ENCODE measurements around the gene MCF2L. TPM values are rescaled to one million over a fixed set of nuclear protein-coding genes. Genes with fewer than 3 reads are reported as not detected.

The MCF2L gene, protein sequence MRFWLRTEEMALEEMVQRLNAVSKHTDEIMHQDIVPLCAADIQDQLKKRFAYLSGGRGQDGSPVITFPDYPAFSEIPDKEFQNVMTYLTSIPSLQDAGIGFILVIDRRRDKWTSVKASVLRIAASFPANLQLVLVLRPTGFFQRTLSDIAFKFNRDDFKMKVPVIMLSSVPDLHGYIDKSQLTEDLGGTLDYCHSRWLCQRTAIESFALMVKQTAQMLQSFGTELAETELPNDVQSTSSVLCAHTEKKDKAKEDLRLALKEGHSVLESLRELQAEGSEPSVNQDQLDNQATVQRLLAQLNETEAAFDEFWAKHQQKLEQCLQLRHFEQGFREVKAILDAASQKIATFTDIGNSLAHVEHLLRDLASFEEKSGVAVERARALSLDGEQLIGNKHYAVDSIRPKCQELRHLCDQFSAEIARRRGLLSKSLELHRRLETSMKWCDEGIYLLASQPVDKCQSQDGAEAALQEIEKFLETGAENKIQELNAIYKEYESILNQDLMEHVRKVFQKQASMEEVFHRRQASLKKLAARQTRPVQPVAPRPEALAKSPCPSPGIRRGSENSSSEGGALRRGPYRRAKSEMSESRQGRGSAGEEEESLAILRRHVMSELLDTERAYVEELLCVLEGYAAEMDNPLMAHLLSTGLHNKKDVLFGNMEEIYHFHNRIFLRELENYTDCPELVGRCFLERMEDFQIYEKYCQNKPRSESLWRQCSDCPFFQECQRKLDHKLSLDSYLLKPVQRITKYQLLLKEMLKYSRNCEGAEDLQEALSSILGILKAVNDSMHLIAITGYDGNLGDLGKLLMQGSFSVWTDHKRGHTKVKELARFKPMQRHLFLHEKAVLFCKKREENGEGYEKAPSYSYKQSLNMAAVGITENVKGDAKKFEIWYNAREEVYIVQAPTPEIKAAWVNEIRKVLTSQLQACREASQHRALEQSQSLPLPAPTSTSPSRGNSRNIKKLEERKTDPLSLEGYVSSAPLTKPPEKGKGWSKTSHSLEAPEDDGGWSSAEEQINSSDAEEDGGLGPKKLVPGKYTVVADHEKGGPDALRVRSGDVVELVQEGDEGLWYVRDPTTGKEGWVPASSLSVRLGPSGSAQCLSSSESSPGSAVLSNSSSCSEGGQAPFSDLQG
- total RNA-seq = 41.2 TPM
- long read RNA-seq, partial matches to known transcripts = 9 of 30 reads
- long read RNA-seq, other reads (novel, unspliced or antisense) = 20 of 30 reads

DNA sequence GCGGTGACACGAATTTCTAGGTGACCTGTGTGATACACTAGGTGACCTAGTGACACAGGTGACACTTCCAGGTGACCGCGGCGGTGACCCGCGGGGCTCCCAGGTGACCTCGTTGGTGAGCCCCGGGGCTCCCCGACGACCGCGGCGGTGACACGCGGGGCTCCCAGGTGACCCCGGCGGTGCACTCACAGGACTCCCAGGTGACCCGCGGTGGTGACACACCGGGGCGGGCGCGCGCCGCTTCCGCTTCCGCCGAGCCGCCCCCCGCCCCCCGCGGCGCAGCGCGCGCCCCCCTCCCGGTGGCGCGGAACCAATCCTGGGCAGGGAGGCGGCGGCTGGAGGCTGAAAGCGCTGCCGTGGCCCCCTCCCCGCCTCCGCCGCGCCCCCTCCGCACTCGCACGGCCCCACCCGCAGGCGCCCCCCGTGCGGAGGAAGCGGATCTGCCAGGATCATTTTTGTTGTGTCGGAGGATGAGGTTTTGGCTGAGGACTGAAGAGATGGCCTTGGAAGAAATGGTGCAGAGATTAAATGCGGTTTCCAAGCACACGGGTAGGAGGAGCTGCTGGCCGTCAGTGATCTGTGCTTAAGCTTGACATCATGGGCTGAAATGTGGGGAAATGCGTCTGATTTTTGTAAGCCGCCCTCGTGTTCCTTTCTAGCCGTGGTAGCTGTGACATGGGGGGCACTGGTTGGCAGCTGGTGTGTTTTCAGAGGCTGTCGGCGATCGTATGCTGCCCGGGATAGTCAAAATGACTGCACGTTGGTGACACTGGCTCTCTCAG is at the start of gene MCF2L:
TSS of gene MCF2L (plus strand) at position 305 of the 782 bp plus-strand sequence. CDS start at position 471, 166 bp downstream.
- peak; percentile 46 for DNase-seq
- TF ChIP-seq, protein P1, sequence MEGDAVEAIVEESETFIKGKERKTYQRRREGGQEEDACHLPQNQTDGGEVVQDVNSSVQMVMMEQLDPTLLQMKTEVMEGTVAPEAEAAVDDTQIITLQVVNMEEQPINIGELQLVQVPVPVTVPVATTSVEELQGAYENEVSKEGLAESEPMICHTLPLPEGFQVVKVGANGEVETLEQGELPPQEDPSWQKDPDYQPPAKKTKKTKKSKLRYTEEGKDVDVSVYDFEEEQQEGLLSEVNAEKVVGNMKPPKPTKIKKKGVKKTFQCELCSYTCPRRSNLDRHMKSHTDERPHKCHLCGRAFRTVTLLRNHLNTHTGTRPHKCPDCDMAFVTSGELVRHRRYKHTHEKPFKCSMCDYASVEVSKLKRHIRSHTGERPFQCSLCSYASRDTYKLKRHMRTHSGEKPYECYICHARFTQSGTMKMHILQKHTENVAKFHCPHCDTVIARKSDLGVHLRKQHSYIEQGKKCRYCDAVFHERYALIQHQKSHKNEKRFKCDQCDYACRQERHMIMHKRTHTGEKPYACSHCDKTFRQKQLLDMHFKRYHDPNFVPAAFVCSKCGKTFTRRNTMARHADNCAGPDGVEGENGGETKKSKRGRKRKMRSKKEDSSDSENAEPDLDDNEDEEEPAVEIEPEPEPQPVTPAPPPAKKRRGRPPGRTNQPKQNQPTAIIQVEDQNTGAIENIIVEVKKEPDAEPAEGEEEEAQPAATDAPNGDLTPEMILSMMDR (IDR thresholded peaks at IDR 0.05; ENCODE audit: borderline replicate concordance) = peak; percentile 46
- Histone ChIP-seq H3K27ac (replicated peaks) (peak within 1 kb of the TSS; percentile 88), H3K27me3 (ENCODE audit: low read depth) (peaks cover 25% of the 10 kb centered on the region), H3K4me3 (peak within 1 kb of the TSS; percentile 73), H3K36me3 (no peaks in the 10 kb centered on the region), H3K9me3 (replicated peaks) (peaks cover 5% of the 10 kb centered on the region), H3K4me1 (peaks cover 58% of the 10 kb centered on the region)
- intact Hi-C loops (cut with micrococcal nuclease) = no loop called here

DNA sequence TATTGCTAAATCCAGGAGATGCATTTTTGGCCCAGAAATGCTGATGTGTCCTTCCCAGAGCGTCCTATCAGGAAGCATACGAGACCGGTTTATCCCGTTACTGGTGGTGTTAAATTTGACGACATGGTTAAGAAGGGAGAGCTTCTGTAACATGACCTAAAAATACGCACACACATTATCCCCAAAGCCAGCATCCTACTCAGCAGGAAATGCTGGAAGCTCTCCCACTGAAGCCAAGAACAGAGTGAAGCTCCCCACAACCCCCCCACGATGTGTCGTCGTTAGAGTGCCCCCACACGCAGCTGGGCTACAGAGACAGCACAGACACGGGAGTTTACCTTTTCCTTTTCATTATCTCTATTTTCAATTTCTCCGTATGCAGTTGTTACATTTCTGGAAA is 45.1 kb upstream of the MCF2L start:
- TF ChIP-seq, protein P1 (IDR thresholded peaks at IDR 0.05; ENCODE audit: borderline replicate concordance) = no peak
- Histone ChIP-seq H3K27me3 (ENCODE audit: low read depth) (peaks cover 31% of the 10 kb centered on the region), H3K27ac (replicated peaks) (no peak overlapping the region), H3K36me3 (no peaks in the 10 kb centered on the region), H3K9me3 (replicated peaks) (peaks cover 13% of the 10 kb centered on the region), H3K4me1 (peaks cover 7% of the 10 kb centered on the region), H3K4me3 (no peak overlapping the region)
- DNase-seq = no peak
- intact Hi-C loops (cut with micrococcal nuclease) = no loop called here

DNA sequence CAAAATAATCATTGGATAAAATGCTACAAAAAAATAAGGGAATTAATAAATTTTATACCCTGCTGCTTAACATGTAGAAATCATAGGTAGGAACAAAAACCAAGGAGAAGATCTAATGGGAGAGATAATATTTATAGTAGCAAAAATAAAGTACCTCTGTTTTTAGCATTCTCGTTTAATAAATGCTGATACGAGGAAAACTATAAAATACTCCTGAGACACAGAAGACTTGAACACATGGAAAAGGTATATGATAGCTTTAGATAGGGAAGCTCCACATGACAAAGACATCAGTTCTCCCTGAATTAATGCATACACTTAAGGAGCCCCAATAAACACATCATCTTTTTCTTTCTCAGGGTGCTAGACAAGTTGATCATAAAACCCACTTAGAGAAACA is 44.6 kb upstream of the MCF2L start:
- Histone ChIP-seq H3K4me3 (no peak overlapping the region), H3K9me3 (replicated peaks) (peaks cover 13% of the 10 kb centered on the region), H3K36me3 (no peaks in the 10 kb centered on the region), H3K27ac (replicated peaks) (no peak overlapping the region), H3K27me3 (ENCODE audit: low read depth) (peaks cover 31% of the 10 kb centered on the region), H3K4me1 (peaks cover 11% of the 10 kb centered on the region)
- TF ChIP-seq, protein P1 (IDR thresholded peaks at IDR 0.05; ENCODE audit: borderline replicate concordance) = no peak
- intact Hi-C loops (cut with micrococcal nuclease) = no loop called here
- DNase-seq = no peak

DNA sequence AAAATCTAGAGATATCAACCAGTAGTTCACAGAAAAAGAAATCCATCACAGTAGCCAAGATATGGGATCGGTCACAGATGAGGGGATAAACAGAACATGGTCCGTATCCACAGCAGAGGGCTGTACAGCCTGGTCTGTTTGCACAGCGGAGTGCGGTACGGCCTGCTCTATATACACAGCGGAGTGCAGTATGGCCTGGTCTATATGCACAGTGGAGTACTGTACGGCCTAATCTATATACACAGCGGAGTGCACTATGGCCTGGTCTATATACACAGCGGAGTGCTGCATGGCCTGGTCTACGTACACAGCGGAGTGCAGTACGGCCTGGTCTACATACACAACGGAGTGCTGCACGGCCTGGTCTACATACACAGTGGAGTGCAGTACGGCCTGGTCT is 43.0 kb upstream of the MCF2L start:
- DNase-seq = no peak
- Histone ChIP-seq H3K27ac (replicated peaks) (no peak overlapping the region), H3K4me1 (peaks cover 23% of the 10 kb centered on the region), H3K4me3 (no peak overlapping the region), H3K9me3 (replicated peaks) (peaks cover 13% of the 10 kb centered on the region), H3K27me3 (ENCODE audit: low read depth) (peaks cover 37% of the 10 kb centered on the region), H3K36me3 (no peaks in the 10 kb centered on the region)
- TF ChIP-seq, protein P1 (IDR thresholded peaks at IDR 0.05; ENCODE audit: borderline replicate concordance) = no peak
- intact Hi-C loops (cut with micrococcal nuclease) = no loop called here
